K562 (cell line): ENCODE data around the gene SNAPC2. TPM values are rescaled to one million over a fixed set of nuclear protein-coding genes. Genes with fewer than 3 reads are reported as not detected.

Experiments used
- BRF1 ChIP-seq: IDR thresholded peaks from 3 replicates; pipeline ENCODE4 v1.6.1; 2011; ENCODE audit warnings: borderline replicate concordance, mild to moderate bottlenecking; ENCODE audit not compliant: insufficient read length; ENCODE audit errors: extremely low read depth
- ERF ChIP-seq: fragments of 450-650 bp; formaldehyde crosslinking; IDR thresholded peaks from 2 replicates; pipeline ENCODE4 v1.4.0; 2020; ENCODE audit warnings: mild to moderate bottlenecking, mixed read lengths
- SAFB ChIP-seq: fragments of 200-400 bp; formaldehyde crosslinking; IDR thresholded peaks from 2 replicates; pipeline ENCODE4 v1.6.1; 2017; ENCODE audit warnings: low read depth, low read length, borderline replicate concordance
- STAG1 ChIP-seq: sonication (generic); formaldehyde crosslinking; IDR thresholded peaks from 2 replicates; pipeline ENCODE4 v1.5.0; 2020; ENCODE audit warnings: missing genetic modification reagents, borderline replicate concordance
- TAF9B ChIP-seq: fragments of 450-650 bp; IDR thresholded peaks from 2 replicates; pipeline ENCODE4 v1.6.1; 2018; ENCODE audit warnings: mild to moderate bottlenecking; ENCODE audit not compliant: partially characterized antibody
- THAP12 ChIP-seq: fragments of 250-450 bp; sonication (Bioruptor Pico); IDR thresholded peaks from 2 replicates; pipeline ENCODE4 v1.9.0; 2021; ENCODE audit warnings: mild to moderate bottlenecking, inconsistent platforms
- ZNF282 ChIP-seq: sonication (generic); formaldehyde crosslinking; IDR thresholded peaks from 2 replicates; pipeline ENCODE4 v1.8.1; 2023; ENCODE audit warnings: missing genetic modification reagents
- ZNF3 ChIP-seq: fragments of 250-450 bp; sonication (Bioruptor Pico); IDR thresholded peaks from 2 replicates; pipeline ENCODE4 v1.5.0; 2021; ENCODE audit warnings: mild to moderate bottlenecking, moderate library complexity
- ZNF318 ChIP-seq, 2 experiments: fragments of 450-650 bp; IDR thresholded peaks; 2 replicates each; pipeline ENCODE4 v1.6.1; 2016; ENCODE audit warnings: mild to moderate bottlenecking in 2 of 2, borderline replicate concordance in 1 of 2, low read depth in 1 of 2, moderate library complexity in 1 of 2
- ZNF696 ChIP-seq: fragments of 250-450 bp; sonication (Bioruptor Pico); conservative IDR thresholded peaks from 2 replicates; pipeline ENCODE4 v1.4.0; 2020; ENCODE audit warnings: mild to moderate bottlenecking, moderate library complexity
- polyA plus RNA-seq, 8 experiments: library from polyadenylated mRNA; depleted of rRNA in 4 of 8; stranded (reverse) in 5 of 8; unstranded in 3 of 8; fragments of >200 nt; fragmentation: Nextera tagmentation in 2 of 8; fragmentation: Illumina TruSeq in 1 of 8; extraction: Ambion mirVana in 2 of 8; extraction: Trizol in 1 of 8; gene quantifications; 2 replicates each; pipeline versions ENCODE4 v1.2.1 to v1.2.3, GENCODE V29; 2011 to 2014; ENCODE audit warnings: inconsistent platforms in 1 of 8, missing spikeins in 1 of 8
- total RNA-seq, 7 experiments: library from RNA; depleted of rRNA in 6 of 7; stranded (reverse); fragments of >200 nt in 6 of 7; fragmentation: Illumina TruSeq in 2 of 7; extraction: Trizol in 2 of 7; gene quantifications; 2 replicates each; pipeline versions ENCODE4 v1.2.1 to v1.2.3, GENCODE V29; 2011 to 2021; ENCODE audit warnings: low replicate concordance in 1 of 7

The SNAPC2 gene
- total and polyA plus RNA-seq, 9 of the 15 experiments (the other 6 are each of a cell fraction or from before 2014, with no cell fraction given), result 0.59 to 45.1 (median 15.3) TPM

- TF ChIP-seq ZNF318 (IDR thresholded peaks at IDR 0.05; ENCODE audit: borderline replicate concordance in 1 of 2, low read depth in 1 of 2) (no peak), STAG1 (CRISPR knock-in tag) (no peak), SAFB (no peak), THAP12 (CRISPR knock-in tag) (peak; percentile 27; the same call in 1 of the 2 replicates), BRF1 (no peak), TAF9B (peak; percentile 76), ERF (CRISPR knock-in tag) (no peak), ZNF282 (CRISPR knock-in tag) (no peak), ZNF696 (CRISPR knock-in tag) (no peak), ZNF3 (no peak)
Measured at GRCh38 chr19:7903244-7904073, 16.7 kb upstream of the SNAPC2 start, which contains the start of gene MAP2K7 (continued).
